Measurements from ENCODE around the gene DPH3.

DNA sequence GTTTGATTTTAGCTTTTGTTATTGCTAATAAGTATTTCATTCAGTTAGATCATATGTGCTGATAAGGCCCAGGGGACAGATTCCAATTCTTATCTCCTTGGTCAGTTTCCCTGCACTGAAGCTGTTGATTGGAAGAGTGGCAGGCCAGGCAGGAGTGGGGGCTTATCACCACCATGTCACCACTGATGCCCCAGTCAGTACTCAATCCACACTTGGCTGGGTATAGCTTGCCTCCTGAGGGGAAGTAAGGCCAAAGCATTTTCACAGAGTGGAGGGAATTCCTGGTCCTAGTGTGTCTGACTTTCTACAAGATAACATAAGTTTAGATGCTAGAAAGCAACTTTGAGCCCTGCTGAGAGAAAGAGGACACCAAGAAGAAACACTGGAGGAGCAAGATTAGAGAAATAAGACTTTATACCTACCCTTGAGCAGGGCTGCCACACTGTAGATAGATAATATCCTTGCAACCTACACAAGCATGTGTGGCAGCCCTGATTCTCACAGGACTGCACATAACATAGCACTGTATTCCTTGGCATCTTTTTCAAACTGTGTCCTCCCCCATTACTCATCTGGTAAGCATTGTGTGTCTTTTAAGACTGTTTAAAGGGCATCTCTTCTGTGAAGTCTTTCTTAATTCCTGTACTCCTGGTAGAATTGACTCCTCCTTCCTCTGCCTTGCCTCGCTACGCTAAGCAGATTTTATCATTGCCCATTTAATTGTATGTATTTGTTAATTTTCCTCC is 24.6 kb upstream of the DPH3 start:
- TF ChIP-seq, protein P1, sequence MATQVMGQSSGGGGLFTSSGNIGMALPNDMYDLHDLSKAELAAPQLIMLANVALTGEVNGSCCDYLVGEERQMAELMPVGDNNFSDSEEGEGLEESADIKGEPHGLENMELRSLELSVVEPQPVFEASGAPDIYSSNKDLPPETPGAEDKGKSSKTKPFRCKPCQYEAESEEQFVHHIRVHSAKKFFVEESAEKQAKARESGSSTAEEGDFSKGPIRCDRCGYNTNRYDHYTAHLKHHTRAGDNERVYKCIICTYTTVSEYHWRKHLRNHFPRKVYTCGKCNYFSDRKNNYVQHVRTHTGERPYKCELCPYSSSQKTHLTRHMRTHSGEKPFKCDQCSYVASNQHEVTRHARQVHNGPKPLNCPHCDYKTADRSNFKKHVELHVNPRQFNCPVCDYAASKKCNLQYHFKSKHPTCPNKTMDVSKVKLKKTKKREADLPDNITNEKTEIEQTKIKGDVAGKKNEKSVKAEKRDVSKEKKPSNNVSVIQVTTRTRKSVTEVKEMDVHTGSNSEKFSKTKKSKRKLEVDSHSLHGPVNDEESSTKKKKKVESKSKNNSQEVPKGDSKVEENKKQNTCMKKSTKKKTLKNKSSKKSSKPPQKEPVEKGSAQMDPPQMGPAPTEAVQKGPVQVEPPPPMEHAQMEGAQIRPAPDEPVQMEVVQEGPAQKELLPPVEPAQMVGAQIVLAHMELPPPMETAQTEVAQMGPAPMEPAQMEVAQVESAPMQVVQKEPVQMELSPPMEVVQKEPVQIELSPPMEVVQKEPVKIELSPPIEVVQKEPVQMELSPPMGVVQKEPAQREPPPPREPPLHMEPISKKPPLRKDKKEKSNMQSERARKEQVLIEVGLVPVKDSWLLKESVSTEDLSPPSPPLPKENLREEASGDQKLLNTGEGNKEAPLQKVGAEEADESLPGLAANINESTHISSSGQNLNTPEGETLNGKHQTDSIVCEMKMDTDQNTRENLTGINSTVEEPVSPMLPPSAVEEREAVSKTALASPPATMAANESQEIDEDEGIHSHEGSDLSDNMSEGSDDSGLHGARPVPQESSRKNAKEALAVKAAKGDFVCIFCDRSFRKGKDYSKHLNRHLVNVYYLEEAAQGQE (tag by site-specific recombination; IDR thresholded peaks at IDR 0.05), result no peak
- TF ChIP-seq PBX3 (CRISPR knock-in tag; IDR thresholded peaks at IDR 0.05) (no peak), ZNF571 (tag by site-specific recombination; IDR thresholded peaks at IDR 0.05) (no peak), ZNF324 (tag by site-specific recombination; IDR thresholded peaks at IDR 0.05) (no peak), KLF9 (tag by site-specific recombination; IDR thresholded peaks at IDR 0.05; ENCODE audit: low read depth) (no peak), ZBTB21 (tag by site-specific recombination; IDR thresholded peaks at IDR 0.05) (no peak), ZNF777 (tag by site-specific recombination; IDR thresholded peaks at IDR 0.05; ENCODE audit: borderline replicate concordance) (no peak)
- TF ChIP-seq, protein P2, sequence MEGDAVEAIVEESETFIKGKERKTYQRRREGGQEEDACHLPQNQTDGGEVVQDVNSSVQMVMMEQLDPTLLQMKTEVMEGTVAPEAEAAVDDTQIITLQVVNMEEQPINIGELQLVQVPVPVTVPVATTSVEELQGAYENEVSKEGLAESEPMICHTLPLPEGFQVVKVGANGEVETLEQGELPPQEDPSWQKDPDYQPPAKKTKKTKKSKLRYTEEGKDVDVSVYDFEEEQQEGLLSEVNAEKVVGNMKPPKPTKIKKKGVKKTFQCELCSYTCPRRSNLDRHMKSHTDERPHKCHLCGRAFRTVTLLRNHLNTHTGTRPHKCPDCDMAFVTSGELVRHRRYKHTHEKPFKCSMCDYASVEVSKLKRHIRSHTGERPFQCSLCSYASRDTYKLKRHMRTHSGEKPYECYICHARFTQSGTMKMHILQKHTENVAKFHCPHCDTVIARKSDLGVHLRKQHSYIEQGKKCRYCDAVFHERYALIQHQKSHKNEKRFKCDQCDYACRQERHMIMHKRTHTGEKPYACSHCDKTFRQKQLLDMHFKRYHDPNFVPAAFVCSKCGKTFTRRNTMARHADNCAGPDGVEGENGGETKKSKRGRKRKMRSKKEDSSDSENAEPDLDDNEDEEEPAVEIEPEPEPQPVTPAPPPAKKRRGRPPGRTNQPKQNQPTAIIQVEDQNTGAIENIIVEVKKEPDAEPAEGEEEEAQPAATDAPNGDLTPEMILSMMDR (tag by site-specific recombination; IDR thresholded peaks at IDR 0.05), result no peak
